Ureter (tissue), 1 donor: ENCODE data around the gene HYDIN. TPM values are rescaled to one million over a fixed set of nuclear protein-coding genes. Genes with fewer than 3 reads are reported as not detected.
"Not testable (repeated sequence)": the region's sequence is repeated elsewhere in the genome, so short reads cannot be mapped to it uniquely, and the experiment has no call there.

Experiments used
- DNase-seq: peaks from one replicate; pipeline ENCODE4 v3.0.0-alpha.2; 2020; ENCODE audit warnings: low spot score
- total RNA-seq: library from RNA; stranded (reverse); gene quantifications from one replicate; pipeline ENCODE4 v1.2.4, GENCODE V29; 2023
- donor health status: DM: yes; HTN: yes; CAD: no.

The HYDIN gene
- total RNA-seq, 1 donor from 2014 or later, result 8.4 TPM

DNA sequence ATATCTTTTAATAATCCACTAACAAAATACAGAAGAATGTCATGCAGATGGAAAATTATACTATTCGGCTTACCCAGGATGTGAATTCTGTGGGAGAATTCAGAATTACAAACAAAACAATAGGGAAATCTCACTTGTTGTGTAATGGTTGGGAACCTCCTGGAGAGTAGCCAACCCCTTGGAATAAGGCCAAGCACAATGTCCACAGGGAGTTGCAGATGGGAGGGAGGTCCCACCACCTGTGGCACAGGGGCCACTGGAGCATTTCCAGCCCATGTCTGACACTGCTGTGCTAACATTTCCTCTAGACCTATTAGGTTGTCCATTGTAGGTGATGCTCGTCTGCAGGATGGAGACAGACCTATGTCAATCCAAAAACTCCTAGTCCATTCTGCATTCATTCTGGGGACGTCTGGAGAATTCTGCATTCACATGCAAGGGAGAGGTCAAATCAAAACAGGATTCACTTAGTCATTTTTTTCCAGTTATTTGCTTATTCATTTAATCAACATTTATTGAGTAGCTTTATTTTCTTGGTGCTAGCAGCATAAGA lies 120.8 kb downstream of the HYDIN start:
- not testable (repeated sequence) for DNase-seq

DNA sequence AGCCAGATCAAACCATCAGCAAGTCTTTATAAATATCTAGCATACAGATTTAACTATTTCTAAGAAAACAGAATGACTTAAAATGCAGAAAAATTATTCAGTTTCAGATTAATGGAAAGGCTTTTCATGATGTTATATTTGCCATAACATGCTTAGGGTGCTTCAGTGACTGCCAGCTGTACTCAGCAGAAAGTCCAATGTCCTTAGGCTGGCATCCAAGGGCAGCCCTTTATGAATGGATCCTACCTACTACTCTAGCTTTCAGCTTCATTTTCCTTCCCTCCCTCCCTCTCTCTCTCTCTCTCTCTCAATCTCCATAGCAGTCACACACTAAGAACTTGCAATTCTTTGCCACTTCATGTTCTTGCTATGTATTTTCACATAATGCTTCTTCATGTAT lies 124.6 kb downstream of the HYDIN start:
- not testable (repeated sequence) for DNase-seq

DNA sequence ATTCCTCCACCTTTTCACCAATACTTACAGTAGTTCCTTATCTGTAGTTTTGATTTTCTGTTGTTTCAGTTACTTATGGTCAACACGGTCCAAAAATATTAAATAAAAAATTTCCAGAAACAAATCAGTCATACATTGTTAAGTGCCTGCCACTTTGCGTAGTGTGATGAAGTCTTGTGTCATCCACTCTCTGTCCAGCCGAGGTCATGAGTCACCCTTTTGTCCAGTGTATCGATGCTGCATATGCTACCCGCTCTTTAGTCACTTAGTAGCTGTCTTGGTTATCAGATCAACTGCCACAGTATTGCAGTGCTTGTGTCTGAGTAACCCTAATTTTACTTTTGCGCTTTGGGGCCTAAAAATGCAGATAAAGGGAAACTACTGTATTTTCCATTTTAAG lies 146.9 kb downstream of the HYDIN start:
- not testable (repeated sequence) for DNase-seq

DNA sequence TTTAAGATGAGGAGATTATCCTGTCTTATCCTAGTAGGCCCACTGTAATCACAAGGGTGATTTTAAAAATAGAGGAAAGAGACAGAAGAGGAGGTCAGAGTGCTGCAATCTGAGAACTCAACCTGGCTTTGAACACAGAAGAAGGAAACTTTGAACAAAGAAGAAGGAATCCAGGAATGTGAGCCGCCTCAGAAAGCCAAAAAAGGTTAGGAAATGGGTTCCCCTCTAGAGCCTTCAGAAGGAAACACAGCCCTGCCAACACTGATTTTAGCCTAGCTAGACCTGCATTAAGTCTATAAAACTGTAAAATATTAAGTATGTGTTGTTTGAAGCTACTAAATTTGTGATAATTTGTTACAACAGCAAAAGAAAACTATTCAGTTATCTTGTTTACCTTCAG lies 149.7 kb downstream of the HYDIN start:
- DNase-seq, result not testable (repeated sequence)

DNA sequence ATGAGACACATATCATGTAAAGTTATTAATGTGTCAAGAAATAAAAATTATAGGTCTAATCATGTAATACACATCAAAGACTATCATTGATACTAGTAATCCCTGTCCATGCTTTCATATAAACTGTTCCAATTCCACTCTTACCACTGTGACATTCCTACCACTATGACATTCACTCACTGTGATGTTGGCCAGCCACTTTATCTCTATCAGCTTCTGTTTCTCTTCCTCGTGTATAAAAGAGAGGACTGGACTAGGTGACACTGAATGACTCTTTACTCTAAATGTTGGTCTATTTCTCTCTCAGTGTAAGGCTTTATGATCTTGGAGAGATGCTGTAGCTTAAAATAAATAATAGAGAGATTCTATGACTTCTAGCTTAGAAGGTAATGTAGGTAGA lies 150.3 kb downstream of the HYDIN start:
- DNase-seq, result not testable (repeated sequence)

DNA sequence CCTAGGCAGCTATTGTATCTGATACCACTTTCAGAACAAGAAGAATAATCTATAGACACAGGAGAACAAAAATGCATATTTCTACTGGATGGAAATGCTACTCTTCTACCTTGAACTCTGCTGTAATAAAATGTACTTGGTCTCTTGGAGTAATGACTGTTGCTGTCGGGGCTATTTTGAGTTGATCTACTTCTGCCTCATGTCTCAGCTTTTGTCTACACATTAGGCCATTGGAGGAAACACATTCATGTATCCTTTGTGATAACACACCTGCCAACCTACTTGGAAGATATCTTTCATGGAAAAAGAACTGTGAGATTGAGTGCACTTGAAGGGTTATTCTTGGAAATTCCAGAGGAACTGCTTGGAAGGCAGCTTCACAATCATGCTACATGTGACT lies 159.9 kb downstream of the HYDIN start:
- not testable (repeated sequence) for DNase-seq

DNA sequence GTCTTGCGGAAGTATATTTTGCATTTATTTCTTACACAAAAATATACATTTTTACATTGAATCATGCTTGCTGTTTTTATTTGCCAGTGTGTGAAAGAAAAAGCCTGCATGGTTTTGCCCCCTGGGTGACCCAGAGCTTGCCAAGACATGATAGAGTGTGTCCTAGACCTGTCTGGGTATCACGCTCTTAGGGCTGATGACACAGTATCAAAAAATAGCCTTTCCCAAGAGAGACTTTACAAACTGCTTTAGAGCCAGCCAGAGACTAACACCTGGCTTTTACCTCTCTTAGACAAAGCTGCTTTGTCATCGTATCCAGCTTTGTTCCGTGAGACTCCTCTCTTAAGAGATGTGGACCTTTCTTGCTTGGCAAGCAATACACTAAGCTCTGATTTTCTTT lies 160.7 kb downstream of the HYDIN start:
- DNase-seq, result not testable (repeated sequence)

DNA sequence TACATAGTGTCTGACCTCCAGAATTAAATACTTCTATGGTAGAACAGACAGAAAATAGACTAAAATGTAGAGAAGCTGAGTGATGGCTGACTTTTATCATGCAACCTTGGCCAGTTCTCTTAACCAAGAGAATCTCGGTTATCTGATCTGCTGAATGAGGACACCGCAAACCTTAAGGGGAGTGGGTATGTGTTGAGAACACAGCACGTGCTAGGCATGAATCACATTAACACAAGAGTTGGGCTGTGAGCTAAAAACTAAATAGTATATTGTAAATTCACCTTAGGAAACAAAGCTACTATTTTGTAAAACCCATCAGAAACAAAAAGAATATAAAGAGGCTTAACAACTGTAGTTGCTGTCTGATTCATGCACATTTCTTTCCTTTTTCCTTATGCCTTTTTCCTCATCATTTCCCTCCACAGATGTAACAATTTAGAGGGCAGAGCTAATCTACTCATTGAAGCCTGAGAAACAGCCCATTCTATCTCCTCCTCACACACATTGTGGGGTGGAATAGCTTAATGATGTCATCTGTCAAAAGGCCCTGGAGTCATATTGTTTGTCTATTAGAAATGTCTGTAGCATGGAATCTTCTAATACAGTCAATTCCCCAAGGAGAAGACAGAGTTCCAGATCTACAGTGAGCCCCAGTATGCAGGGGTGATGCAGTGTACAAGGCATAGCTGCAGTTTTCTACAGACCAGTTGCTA lies 176.5 kb downstream of the HYDIN start:
- not testable (repeated sequence) for DNase-seq

DNA sequence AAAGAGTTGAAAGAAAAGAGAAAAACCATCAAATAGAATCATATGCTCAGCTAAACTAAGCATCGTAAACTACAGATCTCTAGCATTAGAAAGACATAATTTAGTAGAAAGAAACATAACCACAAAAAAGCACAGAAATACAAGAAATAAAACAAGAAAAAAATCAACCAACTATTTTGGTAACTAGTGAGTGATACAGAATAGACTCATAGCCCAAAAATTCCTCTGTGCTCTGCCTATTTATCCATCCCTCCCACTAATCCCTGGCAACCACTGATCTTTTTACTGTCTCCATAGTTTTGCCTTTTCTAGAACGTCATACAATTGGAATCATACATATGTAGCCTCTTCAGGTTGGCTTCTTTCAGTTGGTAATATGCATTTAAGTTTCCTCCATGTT lies 180.2 kb downstream of the HYDIN start:
- not testable (repeated sequence) for DNase-seq

DNA sequence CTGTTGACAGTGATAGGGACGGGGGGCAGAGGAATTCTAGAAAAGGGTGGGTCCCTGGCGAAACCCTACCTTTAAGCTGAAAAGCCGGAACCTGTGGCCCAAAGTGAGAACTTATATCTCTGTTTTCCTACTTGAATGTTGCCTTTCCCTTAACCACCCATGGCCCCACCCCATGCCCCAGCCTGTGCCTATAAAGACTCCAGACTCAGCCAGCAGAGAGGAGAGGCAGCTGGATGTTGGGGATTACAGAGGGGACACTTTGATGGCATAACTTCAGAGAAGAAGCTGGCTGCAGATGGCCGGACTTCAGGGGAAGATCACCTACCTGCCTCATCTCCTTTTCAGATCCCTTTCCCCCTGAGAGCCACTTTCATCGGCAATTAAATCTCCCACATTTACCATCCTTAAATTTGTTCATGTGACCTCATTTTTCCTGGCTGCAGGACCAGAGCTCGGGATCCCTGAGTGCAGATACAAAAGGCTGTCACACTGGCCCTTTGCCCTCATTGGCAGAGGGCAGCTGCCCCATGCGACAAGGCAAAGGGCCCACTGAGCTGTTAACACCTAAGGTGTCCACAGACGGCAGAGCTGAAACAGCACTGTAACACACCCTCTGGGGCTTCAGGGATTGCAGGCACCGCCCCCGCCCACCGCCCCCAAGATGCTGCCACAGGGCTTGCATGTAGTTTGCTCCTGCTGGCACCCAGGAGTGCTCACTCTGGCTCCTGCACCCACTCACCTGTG lies 191.0 kb downstream of the HYDIN start:
- DNase-seq, result not testable (repeated sequence)

DNA sequence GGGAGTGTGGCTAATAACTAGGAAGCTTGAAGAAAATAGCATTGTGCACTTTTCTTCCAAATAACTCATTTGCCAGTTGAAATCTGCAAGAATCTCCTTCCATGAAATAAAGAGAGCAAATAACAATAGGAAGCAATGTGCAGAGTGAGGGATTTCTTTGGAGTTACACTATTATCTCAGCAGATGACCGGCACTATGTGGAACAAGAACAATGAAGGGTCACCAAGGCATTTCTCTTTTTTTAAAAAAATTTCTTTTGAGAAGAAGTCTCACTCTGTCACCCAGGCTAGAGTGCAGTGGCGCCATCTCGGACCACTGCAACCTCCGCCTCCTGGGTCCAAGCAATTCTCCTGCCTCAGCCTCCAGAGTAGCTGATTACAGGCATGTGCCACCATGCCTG lies 192.1 kb downstream of the HYDIN start:
- not testable (repeated sequence) for DNase-seq

DNA sequence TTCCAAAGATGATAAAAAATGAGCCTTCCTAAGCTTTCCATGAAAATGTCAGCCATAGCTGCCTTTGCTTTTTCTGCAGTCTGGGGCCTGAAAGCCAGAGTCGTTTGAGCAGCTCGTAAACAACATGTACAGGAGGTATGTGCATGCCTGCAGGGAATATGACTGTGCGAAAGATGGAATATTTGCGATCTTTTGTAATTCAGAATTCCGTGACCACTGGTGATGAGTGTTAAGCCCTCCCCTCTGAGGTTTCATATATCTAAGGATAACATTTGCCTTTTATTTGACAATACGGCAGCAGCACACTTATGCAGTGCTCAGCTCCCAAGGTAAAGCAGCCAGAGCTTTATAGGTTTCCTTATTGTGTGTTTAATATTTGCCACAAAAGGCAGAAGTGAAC lies 192.5 kb downstream of the HYDIN start:
- not testable (repeated sequence) for DNase-seq

DNA sequence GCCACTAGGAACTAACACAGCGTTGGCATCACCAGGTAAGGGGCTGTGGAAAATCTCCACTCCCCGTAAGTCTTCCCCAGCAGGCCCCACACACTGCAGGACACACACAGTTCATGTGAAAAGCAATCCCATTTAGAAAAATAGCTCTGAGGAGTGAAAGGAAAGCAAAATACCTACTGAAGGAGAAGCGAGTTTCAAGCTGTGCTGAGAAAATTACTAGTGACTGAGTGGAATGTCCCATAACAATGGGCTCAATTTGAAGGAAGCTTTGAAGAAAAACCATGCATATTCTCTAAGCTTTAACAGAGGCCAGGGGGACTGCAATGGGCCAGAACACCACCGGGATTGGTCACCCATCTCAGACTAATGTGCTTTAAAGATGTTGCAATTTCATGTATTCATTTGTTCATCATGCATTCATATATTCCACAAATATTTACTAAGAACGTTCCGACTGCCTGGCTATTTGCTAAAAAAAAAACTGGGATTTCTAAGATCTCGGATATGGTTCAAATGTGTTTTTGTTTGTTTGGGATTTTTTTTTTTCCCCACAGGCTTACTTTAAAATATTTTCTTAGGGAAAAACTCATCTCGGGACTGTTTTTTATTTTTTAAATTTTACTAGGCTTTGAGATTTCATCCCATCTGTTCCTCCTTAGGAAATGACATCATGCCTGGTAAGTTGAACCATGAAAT lies 202.3 kb downstream of the HYDIN start:
- not testable (repeated sequence) for DNase-seq

DNA sequence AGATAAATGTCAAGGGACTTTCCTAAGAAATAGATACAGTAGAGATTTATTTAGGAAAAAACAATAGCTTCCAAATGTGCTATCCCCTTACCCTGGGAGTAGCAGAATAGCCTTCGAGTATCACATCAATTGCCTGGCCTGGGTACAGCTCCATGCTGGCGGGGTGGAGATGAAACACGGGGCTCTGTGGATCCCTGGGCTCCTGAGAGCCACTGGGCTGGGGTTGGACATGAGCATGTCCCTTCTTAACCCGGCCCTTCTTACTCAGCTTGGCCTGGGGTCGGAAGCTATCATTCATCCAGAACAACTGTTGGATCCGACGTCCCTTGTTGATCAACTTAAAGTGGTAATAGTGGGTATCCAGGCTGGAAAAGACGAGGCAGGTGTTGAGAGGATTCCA lies 203.0 kb downstream of the HYDIN start:
- not testable (repeated sequence) for DNase-seq

DNA sequence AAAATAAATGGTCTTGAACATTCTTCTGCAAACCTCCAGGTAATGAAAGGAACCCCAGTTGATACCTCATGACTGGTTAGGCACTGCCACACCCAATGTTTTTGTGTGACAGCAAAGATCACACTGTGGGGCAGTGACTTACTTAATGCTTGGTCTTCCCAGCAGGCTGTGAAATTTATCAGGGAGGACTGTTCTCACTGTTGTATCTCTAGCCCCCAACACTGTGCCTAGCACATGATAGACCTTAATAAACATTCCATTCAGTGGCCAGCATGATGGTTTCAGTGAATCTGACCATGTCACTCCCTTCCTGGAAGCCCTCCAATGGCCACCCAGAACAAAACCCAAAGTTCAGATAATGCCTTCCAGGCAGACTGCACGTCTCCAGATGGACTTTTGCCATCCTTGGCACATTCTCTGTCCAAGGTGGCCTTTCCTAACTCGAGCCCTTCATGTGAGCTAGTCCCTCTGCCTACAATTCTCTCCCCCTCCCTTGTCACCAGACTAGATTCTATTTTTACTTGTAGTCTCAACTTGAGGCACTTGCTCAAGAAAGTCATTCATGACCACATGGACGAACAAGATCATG lies 206.6 kb downstream of the HYDIN start:
- not testable (repeated sequence) for DNase-seq

DNA sequence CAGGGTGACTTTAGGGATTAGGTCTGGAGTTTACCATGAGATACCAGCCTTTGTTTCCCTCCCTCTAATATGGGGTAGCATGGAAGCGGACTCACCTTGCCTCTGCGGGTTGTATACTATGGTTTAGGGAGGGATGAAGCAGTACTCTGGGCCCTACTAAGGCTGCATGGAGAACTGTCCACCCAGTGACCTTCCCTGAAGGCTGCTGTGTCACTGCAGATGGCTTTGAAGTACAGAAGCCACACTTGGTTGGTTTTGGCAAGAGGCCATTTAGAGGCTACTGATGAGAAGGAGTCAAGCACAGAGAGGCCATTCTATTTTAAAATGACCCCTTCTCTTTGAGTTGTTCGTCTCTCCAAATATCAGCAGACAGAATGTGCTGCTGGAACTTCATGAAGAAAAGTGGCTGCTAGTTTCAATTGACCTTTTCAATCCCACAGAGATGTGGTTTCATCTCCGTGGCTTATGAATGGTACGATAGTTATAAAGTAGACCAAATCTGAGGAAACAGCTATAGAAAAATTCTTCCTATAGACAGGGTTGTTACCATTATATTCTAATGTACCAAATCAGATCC lies 208.5 kb downstream of the HYDIN start:
- not testable (repeated sequence) for DNase-seq

DNA sequence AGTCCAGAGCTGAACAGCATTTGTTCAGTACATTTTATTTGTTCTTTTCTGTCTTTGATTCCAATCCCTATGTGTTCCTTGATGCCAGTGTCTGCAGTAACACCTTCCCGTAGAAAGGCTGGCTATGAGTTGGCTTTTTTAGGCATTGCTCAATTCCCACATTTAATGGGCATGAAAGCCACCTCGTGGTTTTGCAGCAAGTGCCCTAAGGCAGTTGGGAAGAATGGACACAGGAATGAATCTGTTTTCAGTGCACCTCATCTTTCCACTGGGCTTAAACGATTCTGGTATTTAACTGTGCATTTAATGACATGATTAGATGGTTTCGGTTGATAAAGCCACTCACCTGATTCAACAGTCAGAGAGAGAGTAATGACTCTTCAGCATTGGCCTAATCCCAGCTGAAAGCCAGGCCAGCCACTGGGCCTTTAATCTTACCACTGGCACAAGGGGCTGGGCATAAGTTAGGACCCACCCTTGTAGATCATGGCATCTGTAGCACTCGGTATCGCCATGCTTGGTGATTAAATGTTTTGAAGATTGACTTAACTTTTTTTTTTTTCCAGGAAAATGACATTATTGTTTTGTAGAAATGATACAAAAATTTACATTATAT lies 211.3 kb downstream of the HYDIN start:
- not testable (repeated sequence) for DNase-seq

DNA sequence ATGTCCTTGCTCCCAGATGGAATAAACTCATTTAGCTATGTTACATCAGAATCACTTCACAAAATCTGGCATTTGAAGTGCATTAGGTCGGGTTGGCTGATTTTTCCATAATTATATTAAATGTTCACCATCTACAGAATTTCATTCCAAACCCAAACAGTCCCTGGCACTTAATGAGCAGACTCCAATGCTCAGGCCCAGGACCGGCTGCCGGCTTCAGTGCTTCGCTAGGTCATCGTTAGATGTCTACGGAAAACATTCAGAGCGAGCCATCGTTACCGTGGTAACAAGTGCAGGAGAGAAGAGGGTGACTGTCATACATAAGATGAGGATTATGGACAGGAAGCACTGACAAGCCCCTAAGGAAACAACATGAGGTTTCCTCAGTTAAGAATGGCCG lies 215.1 kb downstream of the HYDIN start:
- not testable (repeated sequence) for DNase-seq

DNA sequence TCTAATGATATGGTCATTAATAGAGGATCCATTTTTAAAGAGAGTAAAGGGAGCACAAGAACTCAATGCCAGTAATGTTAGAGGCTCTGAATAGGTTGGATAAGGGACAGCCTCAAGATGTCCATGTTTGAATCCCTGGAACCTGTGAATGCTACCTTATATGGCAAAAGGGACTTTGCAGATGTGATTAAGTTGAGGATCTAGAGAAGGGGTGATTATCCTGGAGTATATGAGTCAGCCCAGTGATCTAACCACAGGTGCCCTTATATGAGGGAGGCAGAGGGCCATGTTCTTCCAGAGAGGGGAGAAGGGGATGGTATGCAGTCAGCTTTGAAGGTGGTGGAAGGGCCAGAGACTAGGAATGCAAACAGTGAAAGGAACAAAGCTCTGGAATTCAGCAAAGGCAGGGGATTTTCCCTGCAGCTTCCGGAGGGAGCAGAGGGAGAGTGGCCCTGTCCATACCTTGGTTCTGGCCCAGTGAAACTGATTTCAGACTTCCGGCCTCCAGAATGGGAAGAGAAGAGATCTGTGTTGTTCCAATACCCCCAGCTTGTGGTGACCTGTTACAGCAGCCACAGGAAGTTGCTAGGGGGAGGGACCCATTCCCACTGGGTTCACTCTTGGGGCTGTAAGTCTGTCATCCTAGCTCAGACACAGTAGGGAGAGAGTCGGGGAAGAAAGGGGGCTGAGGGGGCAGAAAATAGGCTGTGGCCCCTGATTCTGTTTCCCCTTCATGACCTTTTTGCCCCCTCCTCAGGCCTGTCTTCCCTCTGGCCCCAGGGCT lies 220.9 kb downstream of the HYDIN start:
- DNase-seq, result not testable (repeated sequence)

DNA sequence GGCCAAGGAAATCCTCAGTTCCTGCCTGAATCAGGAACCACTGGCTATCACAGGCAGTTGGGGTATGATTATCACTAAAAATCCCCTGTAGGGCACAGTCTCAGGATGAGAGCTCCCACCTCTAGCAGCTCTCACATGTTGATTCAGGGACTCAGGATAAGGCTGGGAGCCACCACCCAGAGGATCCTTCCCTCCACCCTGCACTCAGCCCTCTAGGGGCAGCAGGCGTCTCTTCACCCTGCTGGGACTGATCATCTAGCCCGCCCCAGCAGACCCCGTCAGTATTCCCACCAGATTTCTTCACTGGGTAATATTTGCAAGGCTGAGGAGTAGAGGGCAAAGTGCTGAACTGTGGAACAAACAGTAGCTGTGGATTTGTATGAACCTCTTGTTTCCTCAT lies 224.0 kb downstream of the HYDIN start:
- not testable (repeated sequence) for DNase-seq
